Sigmoid colon (tissue), 4 donors: ENCODE measurements around the gene OSMR.

Experiments
- CTCF ChIP-seq, 4 experiments: fragments of 450-650 bp in 3 of 4; fragments of 200-600 bp in 1 of 4; IDR thresholded peaks; one replicate each; pipeline ENCODE4 v1.5.1; 2016 to 2019; ENCODE audit warnings: antibody characterized with exemption in 4 of 4, mild to moderate bottlenecking in 3 of 4, moderate library complexity in 2 of 4
- EP300 ChIP-seq, 4 donors: sonication (generic); formaldehyde crosslinking; IDR thresholded peaks; one replicate each; pipeline ENCODE4 v1.6.1; 2017; ENCODE audit warnings: antibody characterized with exemption in 4 of 4
- POLR2AphosphoS5 ChIP-seq, 4 donors: sonication (generic); formaldehyde crosslinking; IDR thresholded peaks; one replicate each; pipeline ENCODE4 v1.6.1; 2017; ENCODE audit warnings: antibody characterized with exemption in 4 of 4

GRCh38 chr5:38803246-38803645 lies 42.6 kb upstream of the OSMR start:
- TF ChIP-seq POLR2AphosphoS5 (IDR thresholded peaks at IDR 0.05) (no peak), EP300 (IDR thresholded peaks at IDR 0.05) (no peak), CTCF (IDR thresholded peaks at IDR 0.05) (no peak)
